Measurements from ENCODE around the gene CPNE5. TPM values are rescaled to one million over a fixed set of nuclear protein-coding genes. Genes with fewer than 3 reads are reported as not detected.

CPNE5 gene
- polyA plus RNA-seq, 1 of the 3 experiments (the other 2 are of a cell fraction), result 0.30 TPM

- POLR2A ChIA-PET, result no interaction called here
- no peak overlapping the region for H3K4me2 ChIP-seq
- WGBS (ENCODE audit: low lambda C conversion rate), result 91% methylated on average over 4 of the region's 14 CpGs
Measured at GRCh38 chr6:36737043-36737785, 102.0 kb downstream of the CPNE5 start.

GRCh38 chr6:36735110-36736071 is 103.9 kb downstream of the CPNE5 start:
- no peaks in the 10 kb centered on the region for H4K20me1 ChIP-seq (ENCODE audit: insufficient read depth)
- DNase-seq, result no peak
- H3F3A ChIP-seq (replicated peaks; ENCODE audit: insufficient read depth), result no peaks in the 10 kb centered on the region
- CTCF ChIA-PET, result interaction anchor here (1.0 to 4.9 kb wide), 5 partner anchors 11 to 120 kb away, joined by 3 to 21 read pairs (median 5); no protein-coding TSS in a partner anchor
- no peaks in the 10 kb centered on the region for H3K27me3 ChIP-seq (ENCODE audit: insufficient read depth)
- H3K36me3 ChIP-seq (replicated peaks in 1 of 2; ENCODE audit: control insufficient read depth in 1 of 2, insufficient read depth in 2 of 2, low read length in 1 of 2), result no peaks in the 10 kb centered on the region
- H2AFZ ChIP-seq (ENCODE audit: low read depth), result peak overlapping the region; percentile 73; the same call in 1 of the 2 replicates
- no peaks in the 10 kb centered on the region for H3K79me2 ChIP-seq (ENCODE audit: insufficient read depth)
- no peaks in the 10 kb centered on the region for H3K9me2 ChIP-seq
- H3K9ac ChIP-seq, result no peak overlapping the region
- POLR2A ChIA-PET, result no interaction called here
- no peak overlapping the region for H3K4me2 ChIP-seq
- WGBS (ENCODE audit: low lambda C conversion rate), result 78% methylated on average over 19 of the region's 24 CpGs
- H3K27ac ChIP-seq (ENCODE audit: low read depth in 2 of 2, low read length in 1 of 2), result no peak overlapping the region
- H3K9me3 ChIP-seq, result no peaks in the 10 kb centered on the region
- no peak overlapping the region for H3K4me3 ChIP-seq (ENCODE audit: low read depth in 2 of 2, low read length in 1 of 2)
- peaks cover 0 to 10% of the 10 kb centered on the region in 2 experiments; a peak in 1 of 4 replicates for H3K4me1 ChIP-seq (ENCODE audit: control insufficient read depth in 1 of 2, insufficient read depth in 2 of 2, low read depth in 1 of 2, low read length in 1 of 2)
- TF ChIP-seq SIN3A (IDR thresholded peaks at IDR 0.05; ENCODE audit: borderline replicate concordance, low read depth, low read length), result no peak
- TF ChIP-seq REST (IDR thresholded peaks at IDR 0.05; ENCODE audit: low read depth, low read length), result no peak
- TF ChIP-seq SMC3 (IDR thresholded peaks at IDR 0.05; ENCODE audit: low read depth, low read length), result no peak
- TF ChIP-seq ELF1 (IDR thresholded peaks at IDR 0.05), result no peak
- no peak for TF ChIP-seq RCOR1 (IDR thresholded peaks at IDR 0.05; ENCODE audit: low read length)
- no peak for TF ChIP-seq USF2 (IDR thresholded peaks at IDR 0.05; ENCODE audit: borderline replicate concordance, low read depth, low read length)
- no peak for TF ChIP-seq TCF12 (IDR thresholded peaks at IDR 0.05)
- TF ChIP-seq GABPA (IDR thresholded peaks at IDR 0.05; ENCODE audit: low read depth), result no peak
- TF ChIP-seq GATA2 (CRISPR knock-in tag; IDR thresholded peaks at IDR 0.05), result no peak
- TF ChIP-seq CHD2 (IDR thresholded peaks at IDR 0.05; ENCODE audit: low read length, partially characterized antibody), result no peak
- no peak for TF ChIP-seq MEF2A (IDR thresholded peaks at IDR 0.05; ENCODE audit: borderline replicate concordance, low read depth)
- no peak for TF ChIP-seq FOSL2 (IDR thresholded peaks at IDR 0.05; ENCODE audit: borderline replicate concordance, low read depth)
- no peak for TF ChIP-seq POLR2AphosphoS5 (IDR thresholded peaks at IDR 0.05; ENCODE audit: low read depth, low read length)
- no peak for TF ChIP-seq MAX (IDR thresholded peaks at IDR 0.05; ENCODE audit: low read depth)
- no peak for TF ChIP-seq TEAD4 (IDR thresholded peaks at IDR 0.05; ENCODE audit: borderline replicate concordance, insufficient read depth)
- TF ChIP-seq JUND (IDR thresholded peaks at IDR 0.05), result no peak
- no peak for TF ChIP-seq ZBTB33 (IDR thresholded peaks at IDR 0.05; ENCODE audit: borderline replicate concordance, low read depth)
- no peak for TF ChIP-seq RXRA (IDR thresholded peaks at IDR 0.05; ENCODE audit: borderline replicate concordance, low read depth)

More at GRCh38 chr6:36737043-36737785, 102.0 kb downstream of the CPNE5 start:
- CTCF ChIA-PET, result interaction anchor here (0.7 to 1.8 kb wide), 4 partner anchors 16 to 122 kb away, joined by 3 to 5 read pairs (median 4); no protein-coding TSS in a partner anchor
- no peak overlapping the region for H3K9ac ChIP-seq
- H3F3A ChIP-seq (replicated peaks; ENCODE audit: insufficient read depth), result no peaks in the 10 kb centered on the region
- H3K36me3 ChIP-seq (replicated peaks in 1 of 2; ENCODE audit: control insufficient read depth in 1 of 2, insufficient read depth in 2 of 2, low read length in 1 of 2), result no peaks in the 10 kb centered on the region
- no peaks in the 10 kb centered on the region for H3K79me2 ChIP-seq (ENCODE audit: insufficient read depth)
- no peak overlapping the region for H3K27ac ChIP-seq (ENCODE audit: low read depth in 2 of 2, low read length in 1 of 2)
- H3K9me2 ChIP-seq, result no peaks in the 10 kb centered on the region
- H3K27me3 ChIP-seq (ENCODE audit: insufficient read depth), result no peaks in the 10 kb centered on the region
- no peak for TF ChIP-seq RAD21 (IDR thresholded peaks at IDR 0.05; ENCODE audit: low read length)
- no peaks in the 10 kb centered on the region for H3K9me3 ChIP-seq
- no peak for DNase-seq
- no peaks in the 10 kb centered on the region for H4K20me1 ChIP-seq (ENCODE audit: insufficient read depth)
- H3K4me3 ChIP-seq (ENCODE audit: low read depth in 2 of 2, low read length in 1 of 2), result no peak overlapping the region
- H3K4me1 ChIP-seq (ENCODE audit: control insufficient read depth in 1 of 2, insufficient read depth in 2 of 2, low read depth in 1 of 2, low read length in 1 of 2), result peaks cover 0 to 10% of the 10 kb centered on the region in 2 experiments; a peak in 1 of 4 replicates
- no peak overlapping the region for H2AFZ ChIP-seq (ENCODE audit: low read depth)
